ENCODE data around the gene LRIT2. TPM values are rescaled to one million over a fixed set of nuclear protein-coding genes. Genes with fewer than 3 reads are reported as not detected.

The LRIT2 gene
- total RNA-seq, 1 donor from 2014 or later = not detected

DNA sequence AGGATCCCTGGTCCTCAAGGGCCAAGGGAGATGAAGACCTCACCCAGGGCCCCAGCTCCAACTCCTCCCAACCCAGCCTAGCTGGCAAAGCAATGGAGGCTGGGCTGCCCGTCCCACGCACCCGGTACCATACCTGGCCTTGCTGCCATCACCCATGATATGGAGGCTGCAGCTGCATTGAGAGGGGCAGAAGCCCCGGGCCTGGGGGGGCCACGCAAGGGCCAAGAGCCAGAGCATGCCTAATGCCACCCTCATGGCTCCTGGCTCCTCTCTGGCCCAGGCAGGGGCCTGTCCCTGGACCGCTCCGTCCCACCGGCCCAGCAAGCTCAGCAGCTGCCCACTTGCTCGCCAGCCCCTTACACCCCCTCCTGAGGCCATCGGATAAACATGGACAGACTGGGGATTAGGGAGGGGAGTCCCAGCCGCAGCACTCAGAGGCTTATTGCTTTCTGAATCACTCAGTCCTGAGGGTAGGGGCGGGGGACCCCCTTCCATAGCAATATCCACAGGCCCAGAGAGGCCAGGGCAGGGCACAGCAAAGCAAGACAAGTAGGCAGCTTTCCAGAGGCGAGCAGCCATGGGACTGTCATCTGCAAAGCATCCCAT lies 15.9 kb upstream of the LRIT2 start, which contains the start of gene LRIT1:
Gene LRIT1, minus strand, starts transcription at position 362 of the 606 bp plus-strand sequence. Its CDS starts 107 bp downstream, at position 255.
- DNase-seq = no peak

DNA sequence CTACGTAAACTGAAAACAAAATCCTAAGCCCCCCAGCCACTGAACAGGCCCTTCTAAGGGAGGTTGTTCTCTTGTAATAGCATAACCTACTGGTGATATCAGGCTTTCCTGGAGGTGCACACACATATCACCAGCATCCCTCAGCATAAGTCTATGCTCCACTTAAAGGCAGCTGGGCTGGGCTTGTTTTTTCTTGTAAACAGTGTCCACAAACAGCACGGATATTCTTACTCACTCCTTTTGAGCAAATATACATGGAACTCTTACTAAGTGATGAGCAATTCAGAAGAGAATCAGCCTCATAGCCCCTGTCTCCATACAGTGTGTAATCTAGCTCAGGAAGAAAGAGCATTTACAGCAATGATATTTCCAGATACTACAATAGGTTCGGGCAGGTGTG lies 13.6 kb upstream of the LRIT2 start:
- no peak for DNase-seq

DNA sequence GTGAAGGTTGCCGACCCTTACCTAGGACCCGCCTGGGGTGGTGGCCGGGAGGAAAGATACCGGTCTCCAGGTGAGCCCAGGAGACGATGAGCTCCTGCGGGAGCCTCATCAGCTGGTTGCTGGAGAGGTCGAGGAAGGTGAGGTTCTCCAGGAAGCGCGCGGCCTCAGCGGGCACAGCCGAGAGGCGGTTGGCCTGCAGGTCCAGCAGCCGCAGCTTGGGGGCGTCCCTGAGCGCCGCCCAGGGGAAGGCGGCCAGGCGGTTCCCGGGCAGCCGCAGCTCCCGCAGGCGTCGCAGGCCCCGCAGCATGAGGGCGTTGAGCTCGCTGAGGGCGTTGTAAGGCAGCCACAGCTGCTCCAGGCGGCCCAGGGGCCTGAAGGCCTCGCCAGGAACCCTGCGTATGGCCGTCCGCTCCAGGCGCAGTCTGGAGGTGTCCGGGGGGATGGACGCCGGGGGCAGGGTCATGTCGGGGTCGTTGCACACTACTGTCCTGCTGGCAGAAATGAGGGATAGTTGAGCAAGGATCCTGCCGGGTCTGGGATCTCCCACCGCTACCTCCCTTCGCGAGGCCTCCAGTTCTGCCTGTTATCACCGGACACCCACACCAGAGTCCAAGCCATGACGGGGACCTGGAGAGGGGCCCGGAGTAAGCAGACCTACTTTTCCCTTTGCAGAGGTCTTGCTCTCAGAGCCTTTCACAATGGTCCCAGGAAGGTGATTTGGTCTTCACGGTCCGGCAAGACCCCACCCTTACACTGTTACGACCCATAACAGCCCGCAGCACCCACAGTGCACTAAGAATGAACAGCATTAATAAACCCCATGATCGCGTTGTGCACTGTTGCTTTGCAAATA lies 12.1 kb upstream of the LRIT2 start:
- no peak for DNase-seq

DNA sequence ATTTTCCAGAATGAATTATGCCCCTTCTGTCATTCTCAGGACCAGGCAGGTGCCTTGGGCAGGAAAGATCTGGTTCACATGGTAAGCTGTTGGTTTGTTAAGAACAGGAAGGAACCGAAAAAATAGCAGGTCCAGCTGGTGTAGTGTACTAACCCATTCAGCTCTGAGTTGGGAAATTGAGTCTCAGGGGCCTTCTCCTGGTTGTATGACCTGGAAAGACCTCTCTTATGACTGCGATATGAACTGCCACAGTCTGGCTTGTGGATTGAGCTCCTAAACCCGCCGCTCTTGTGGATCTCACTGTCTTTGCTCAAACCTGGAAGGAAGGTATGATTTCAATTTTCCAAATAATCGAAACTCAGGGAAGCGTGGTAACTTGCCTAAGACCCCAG lies 11.5 kb upstream of the LRIT2 start:
- no peak for DNase-seq

DNA sequence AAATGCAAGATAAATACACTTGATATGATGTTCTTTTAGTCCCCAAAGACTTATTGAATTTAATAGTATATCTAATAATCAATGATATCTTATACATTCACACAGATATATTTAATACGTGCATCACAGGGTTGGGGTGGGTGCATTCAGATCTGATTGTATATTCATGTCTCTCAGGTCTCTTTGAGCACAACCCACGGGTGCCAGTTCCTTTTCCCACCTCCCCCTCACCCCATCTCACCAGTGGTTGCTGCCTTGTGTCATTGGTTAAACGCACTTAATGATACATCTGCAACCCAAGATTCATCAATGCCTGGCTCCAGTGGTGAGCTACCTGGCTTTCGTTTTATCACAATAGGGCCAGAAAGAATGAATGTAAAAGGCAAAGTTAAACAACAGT lies 9.8 kb upstream of the LRIT2 start:
- no peak for DNase-seq

DNA sequence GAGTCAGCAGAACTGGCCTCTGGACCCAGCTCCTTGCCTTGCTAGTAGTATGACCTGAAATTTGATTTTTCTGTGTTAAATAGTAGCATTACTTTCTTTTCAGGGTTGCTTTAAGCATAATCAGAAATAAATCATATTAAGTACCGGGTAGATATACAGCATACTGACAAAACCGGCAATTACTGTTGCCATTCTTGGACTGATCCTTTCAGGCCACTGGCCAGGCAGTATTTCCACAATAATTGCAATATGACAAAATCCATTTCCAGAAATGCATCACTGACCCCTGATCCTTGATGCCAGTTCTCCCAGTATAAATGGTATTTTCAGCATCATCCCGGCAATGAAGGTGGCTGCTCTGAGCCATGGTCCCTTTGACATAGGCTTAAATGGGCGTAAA lies 9.1 kb upstream of the LRIT2 start:
- DNase-seq = no peak

DNA sequence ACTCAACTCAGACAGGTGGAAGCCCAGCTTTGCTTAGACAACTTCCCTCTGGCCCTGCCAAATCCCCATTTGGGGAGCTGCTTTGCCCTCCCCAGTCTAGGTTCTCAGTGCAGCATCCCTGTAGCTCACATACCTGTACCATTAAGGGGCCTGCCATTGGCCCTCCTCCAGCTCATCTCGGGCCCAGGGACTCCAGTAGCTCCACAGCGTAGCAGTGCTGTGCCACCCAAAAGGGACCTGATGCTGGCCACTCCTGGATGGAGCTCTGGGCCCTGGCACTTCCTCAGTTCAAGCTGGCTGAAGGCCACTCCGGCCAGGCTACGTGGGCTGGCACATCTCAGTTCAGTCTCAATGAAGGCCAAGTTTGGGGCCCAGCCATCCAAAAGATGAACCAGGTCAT lies 8.6 kb upstream of the LRIT2 start:
- no peak for DNase-seq

DNA sequence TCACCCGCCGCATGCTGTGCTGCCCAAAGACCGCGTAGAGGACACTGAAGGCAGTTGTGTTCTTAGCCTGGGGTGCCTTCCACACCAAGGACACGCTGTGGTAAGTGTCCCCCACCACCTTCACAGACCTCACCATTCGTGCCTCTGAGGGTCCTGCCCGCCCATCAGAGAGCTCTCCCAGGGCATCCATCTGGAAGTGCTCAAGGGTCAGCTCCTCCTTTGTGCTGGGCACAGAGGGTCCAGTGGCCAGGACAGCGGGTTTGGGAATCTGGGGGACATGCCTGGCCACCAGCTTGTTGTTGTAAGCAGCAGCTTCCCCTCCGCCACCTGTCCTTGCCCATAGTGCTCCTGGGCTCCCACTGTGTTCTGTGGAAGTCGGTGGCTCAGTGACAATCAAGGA lies 7.0 kb upstream of the LRIT2 start:
- DNase-seq = no peak

DNA sequence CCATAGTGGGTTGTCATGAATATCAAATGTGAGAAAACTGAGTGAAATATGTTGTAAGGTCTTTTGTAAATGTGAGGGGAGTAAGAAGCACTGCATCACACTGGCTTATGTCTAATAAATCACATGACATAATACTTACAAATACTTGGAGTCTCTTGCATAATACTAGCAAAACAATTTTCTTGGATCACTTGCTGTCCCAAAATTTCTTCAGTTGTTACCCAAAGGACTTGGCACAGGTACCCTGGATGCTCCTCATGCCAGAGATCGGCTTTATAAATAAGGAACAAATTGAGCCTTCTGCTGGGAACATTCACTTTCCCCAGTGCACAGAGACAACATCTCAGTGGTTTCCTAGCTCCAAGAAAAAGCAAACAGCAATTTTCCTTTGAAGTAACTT lies 5.0 kb upstream of the LRIT2 start:
- no peak for DNase-seq

DNA sequence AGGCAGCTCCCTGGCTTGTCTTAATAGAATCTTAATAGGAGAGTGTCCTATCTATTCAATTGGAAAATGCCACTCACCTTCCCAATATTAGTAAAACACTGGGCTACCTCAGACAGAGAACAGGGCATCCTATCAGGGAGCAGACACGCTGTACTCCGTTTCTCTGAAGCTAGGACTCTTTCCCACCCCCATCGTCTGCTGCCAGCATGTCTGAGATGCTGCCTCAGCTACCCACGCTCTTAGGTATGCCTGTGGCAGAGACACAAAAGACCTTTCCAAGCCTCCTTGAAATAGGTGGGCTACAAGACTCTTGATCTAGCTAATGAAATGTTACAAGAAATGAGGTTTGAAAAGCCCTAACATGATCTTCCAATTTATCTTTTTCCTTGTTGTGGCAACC lies 2.5 kb upstream of the LRIT2 start:
- DNase-seq = no peak

DNA sequence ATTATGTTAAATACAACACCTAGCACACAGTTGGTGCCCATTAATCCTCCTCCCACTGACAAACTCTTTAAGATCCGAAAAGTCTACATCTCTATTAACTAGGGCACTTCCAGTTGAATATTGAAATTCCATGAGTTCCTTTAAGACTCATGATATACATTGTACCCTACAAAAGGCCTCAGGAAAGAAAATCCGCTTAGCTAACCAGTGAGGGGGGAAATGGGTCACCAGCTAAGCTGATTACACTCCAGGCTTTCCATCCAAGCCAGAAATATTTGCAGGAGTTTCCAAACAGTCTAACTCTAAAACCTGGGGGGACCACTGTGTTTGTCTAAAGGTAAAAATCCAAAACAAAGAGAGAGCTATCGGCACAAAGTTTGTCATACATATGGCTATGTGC lies 1.3 kb upstream of the LRIT2 start:
- DNase-seq = no peak

DNA sequence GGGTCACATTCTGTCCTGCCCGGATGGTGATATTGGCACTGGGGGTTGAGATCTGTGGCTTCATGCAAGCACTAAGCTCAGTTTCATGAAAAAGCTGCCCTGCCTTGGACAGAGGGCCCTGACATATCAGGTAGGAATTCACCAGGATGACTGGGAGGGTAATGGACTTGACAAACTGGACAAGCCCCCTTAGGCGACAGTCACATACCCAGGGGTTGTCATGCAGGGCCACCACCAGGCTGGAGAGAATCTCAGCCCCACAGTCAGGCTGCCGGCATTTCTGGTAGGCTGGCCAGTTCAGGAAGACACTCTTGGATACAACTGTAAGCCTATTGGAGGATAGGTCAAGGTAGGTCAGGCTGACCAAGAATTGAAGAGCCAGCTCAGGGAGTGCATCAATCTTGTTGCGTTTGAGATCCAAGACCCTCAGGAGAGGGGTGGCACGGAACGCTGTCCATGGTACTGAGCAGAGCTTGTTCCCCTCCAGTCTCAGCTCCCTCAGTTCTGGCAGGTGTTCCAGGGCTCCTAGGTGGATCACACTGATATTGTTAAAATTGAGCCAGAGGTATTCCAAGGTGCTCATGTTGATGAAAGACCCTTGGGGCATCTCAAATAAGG lies 824 bp downstream of the LRIT2 start:
- peak; percentile 61 for DNase-seq

DNA sequence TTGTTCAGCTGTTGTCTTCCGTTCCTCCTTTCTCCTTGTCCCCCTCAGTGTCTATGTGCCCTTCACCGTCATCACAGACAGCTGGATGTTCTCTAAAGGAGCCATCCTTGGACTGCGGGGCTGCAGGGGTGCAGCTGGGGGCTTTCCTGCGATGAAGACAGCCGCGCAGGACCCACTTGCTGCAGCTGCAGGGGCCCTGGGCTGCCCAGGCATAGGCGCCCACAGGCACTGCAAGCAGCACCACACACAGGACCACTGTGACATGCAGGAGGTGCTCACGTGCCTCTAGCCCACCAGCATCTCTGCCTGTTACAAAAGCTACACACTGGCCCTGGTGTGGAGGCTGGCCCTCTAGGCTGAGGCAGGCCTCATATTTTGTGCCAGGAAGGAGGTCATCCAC lies 3.4 kb downstream of the LRIT2 start:
- no peak for DNase-seq

DNA sequence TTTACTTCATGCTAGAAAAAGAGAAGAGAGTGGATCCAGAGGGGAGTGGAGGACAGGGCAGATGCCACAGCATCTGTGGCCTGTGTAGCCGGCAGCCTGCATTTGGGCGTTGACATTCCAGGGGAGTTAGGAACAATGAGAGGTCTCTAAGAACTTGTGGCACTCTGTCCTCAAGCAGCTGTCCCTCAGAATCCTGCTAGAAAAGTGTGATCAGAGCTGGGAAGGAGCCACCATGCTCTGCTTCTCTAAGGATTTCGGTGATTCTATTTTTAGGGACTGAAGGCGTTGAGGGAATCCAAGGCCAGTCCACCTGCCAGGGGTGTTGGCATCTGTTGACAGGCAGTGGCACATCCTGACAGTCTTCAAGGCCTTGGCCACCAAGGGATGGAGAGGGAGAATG lies 7.6 kb downstream of the LRIT2 start:
- peak; percentile 27 for DNase-seq

DNA sequence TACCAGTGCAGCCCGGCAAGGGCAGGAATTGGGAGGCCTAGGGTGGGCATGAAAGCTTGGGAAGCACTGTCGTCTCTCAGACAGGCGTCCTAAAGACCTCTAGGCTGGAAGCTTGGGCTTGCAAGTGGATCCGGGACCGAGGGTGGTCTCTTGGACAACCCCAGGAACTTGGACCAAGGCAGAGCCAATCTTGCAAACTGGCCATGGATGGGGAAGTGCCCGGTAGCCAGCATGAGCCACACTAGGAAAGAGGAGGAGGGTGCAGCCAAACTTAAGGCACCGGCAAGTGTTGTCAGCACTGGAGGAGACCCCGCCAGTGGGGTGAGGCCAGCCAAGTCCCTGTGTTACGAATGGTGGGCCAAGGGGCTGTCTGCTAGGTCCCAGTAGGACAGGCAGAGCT lies 8.5 kb downstream of the LRIT2 start:
- no peak for DNase-seq

DNA sequence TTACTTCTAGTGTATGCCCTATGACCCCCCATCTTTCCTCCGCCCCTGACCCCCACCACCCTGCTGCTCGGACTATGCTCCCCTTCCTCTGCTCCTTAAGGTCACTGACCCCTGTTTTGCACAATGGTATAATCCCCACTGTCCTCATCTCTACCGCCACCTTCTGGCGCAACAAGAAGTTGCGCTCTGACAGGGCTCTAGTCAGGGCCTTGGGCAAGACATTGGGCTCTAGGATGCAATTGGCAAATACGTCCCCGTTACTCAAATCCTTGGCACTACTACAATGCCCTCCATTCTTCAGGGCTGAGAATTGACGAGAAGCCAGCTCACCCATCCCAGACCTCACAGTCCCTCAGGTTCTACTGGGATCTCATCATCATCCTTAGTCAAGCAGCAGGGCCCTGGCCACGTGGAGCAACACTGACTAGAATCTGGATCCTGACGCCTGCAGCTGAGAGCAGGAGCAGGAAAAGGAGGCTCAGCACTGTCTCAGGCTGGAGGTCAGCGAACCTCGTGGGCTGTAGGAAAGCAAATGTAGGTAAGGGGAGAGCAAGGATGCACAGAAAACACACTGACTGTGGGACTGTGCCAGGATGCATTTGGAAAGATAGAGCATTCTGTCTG lies 10.6 kb downstream of the LRIT2 start:
- no peak for DNase-seq

DNA sequence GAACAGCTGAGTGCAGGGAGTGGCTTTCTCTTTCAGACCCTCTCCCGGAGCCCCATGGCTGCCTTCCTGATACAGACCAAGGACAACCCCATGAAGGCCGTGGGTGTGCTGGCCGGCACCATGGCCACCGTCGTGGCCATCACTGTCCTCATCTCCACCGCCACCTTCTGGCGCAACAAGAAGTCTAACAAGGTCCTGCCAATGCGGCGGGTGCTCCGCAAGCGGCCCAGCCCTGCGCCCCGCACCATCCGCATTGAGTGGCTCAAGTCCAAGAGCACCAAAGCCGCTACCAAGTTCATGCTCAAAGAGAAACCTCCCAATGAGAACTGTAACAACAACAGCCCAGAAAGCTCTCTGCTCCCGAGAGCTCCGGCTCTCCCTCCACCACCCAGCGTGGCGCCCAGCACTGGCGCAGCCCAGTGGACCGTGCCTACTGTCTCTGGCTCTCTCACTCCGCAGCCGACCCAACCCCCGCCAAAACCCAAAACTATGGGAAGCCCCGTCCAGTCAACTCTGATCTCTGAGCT lies 11.2 kb downstream of the LRIT2 start:
- DNase-seq = no peak

DNA sequence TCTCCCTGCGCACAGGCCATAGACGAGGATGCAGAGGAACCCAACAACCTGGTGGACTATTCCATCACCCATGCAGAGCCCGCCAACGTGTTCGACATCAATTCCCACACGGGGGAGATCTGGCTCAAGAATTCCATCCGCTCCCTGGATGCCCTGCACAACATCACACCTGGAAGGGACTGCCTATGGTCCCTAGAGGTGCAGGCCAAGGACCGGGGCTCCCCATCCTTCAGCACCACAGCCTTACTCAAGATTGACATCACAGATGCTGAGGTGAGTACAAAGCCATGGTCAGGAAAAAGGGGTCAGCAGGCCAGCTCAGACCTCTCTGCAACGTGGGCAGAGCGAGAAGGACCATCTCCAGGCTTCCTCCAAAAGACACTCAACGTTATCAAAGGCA lies 12.3 kb downstream of the LRIT2 start:
- DNase-seq = no peak

DNA sequence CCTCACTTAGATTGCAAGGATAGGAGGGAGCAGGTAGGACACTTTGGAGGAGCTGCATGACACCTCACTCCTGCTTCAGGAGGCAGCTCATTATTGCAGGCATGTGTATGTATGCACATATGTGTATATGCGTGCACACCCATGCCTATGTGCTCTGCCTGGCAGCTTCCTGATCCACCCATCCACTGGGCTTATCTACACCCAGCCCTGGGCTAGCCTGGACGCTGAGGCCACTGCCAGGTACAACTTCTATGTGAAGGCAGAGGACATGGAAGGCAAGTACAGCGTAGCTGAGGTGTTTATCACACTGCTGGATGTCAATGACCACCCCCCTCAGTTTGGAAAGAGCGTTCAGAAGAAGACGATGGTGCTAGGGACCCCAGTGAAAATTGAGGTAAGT lies 13.3 kb downstream of the LRIT2 start:
- no peak for DNase-seq

DNA sequence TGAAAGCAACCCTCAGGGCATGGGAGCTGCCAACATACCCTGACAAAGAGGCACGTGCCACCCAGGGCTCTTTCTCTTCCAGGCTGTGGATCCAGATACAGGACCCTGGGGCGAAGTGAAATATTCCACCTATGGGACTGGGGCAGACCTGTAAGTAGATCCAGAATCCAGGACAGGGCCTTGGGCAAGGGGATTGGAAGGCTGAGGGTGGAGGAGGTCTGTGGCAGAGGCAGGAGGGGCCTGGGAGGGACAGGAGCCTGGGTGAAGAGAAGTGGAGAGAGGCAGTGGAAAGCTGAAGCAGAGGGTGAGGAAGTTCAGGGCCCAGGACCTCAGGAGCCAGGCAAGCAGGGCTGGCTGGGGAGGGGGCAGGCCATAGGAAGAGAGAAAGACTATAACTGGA lies 13.8 kb downstream of the LRIT2 start:
- no peak for DNase-seq

DNA sequence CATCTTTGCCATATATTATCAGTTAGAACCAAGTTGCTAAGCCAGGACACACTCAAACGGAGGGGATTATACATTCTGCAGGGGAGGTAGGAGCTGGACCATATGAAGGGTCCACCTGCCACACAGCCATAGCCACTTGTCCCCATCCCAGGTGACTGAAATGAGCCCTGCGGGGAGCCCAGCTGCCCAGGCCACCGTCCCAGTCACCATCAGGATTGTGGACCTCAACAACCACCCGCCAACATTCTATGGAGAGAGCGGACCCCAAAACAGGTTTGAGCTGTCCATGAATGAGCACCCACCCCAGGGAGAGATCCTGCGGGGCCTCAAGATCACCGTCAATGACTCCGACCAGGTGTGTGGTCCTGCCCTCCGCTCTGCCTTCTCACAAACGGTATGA lies 17.3 kb downstream of the LRIT2 start:
- no peak for DNase-seq

DNA sequence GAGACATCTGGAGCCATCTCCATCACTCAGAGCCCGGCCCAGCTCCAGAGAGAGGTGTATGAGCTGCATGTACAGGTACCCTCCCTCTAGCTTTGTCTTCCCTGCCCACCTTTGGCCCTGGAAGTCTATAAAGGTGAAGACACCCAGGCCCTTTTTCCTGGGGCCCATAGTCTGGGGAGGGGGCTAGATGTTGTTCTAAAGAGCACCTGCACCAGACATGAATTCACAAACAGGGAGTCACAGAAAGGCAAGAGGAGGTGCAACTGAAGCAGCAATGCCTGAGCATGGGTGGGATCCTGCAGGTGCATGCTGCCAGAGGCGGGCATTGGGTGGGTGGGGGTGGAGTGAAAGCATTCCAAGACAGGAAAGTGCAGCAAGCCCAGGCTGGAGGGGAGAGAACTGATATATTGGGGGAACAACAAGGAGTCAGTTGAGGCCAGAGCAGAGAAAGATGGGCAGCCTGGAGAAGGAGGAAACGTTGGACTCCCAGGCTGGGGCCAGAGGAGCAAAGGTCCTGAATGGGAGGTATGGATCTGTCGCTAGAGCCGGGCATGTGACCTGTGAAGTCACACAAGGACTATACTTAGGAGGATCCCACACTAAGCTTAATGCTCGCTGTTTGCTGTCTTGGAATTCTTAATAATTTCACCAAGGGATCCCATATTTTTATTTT lies 19.4 kb downstream of the LRIT2 start:
- no peak for DNase-seq

Measured in tongue (tissue), 2 donors.